HG03575 (cell line): Measurements from ENCODE around the gene HMBS.
"Not testable (repeated sequence)": the region's sequence is repeated elsewhere in the genome, so short reads cannot be mapped to it uniquely, and the experiment has no call there.

Experiments used
- ATAC-seq: cut with Tn5 transposase; IDR thresholded peaks from one replicate; pipeline ENCODE4 v1.9.1; 2021; ENCODE audit not compliant: unreplicated experiment, insufficient number of reproducible peaks, low FRiP score; ENCODE audit errors: extremely low read depth

The HMBS gene

DNA sequence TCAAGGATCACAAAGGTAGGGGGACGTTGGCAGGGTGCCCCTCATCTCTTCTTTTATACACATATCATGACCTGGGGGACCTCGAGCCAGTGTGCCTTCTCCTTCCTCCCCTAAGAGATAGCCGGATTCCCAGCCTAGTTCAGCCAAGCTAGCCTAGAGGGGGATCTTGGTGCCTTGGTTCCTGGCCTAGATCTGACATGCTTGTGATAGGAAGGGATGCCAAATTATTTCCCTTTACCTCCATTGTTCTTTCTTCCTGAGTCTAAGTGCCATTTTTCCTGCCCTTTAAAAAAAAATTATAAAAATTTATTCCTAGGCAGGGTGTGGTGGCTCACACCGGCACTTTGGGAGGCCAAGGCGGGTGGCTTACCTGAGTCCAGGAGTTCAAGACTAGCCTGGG, 29.7 kb downstream of the HMBS start:
- no peak for ATAC-seq

DNA sequence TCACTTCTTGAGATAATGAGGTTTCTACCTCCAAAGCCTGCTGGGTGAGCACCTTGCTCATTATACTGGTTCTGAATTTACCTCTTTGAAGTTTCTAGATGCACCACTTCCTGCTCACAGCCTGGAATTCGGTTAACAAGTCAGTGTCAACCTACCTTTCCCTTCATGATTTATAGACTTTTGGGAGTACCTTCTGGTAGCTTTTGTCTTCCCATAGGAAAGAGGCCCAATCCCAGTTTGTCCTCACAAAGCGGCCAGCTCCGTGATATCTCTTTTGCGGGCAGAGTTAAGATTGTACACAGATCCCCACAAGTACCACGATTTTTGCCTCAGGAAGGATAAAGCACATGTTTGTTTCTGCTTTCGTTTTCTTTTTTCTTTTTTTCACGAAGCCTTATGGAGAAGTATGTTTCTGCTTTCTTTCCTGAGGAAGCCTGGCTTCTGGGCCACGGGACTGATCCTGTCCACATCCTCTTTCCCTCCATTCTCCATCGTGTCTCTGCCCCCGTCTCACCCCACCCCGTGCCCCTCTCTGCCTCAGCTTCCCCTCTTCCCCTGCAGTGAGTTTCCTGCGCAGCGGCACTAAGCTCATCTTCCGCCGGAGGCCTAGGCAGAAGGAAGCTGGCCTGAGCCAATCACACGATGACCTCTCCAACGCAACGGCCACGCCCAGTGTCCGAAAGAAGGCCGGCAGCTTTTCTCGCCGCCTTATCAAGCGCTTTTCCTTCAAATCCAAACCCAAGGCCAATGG, 31.0 kb downstream of the HMBS start:
- no peak for ATAC-seq

DNA sequence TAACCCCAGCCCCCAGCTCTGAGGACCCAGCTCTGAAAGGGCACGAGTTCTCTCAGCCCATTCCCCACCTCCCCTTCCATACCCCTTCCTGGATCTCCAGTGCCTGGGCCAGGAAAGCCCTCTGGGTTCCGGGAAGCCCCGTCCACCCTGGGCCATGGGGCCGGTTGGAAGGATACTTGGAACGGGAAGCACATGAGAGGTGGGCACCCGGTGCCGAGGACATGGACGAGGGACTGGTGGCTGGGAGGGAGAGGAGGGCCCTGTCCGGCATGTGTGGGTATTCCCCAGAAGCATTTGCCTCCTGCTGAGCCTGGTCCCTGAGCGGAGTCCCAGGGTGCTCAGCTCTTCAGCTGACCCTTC, 31.5 kb downstream of the HMBS start:
- ATAC-seq, result no peak

DNA sequence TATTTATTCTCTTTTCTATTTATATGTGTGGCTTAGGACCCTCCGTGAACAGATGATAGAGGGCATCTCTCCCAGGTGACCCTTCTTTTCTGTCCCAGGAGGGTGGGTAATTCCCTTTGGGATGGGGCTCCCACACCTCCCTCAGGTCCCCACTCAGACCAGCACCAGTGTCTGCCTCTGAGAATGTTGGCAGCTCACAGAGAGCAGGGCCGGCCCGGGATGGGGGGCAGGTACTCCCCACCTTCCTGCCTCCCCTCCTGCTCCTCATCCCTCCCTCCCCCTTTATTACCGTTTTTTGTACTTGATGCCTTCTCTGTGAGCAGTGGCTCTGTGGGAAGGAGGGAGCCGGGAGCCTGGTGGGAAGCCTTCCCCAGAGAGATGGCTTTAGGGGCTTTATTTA, 31.9 kb downstream of the HMBS start:
- ATAC-seq, result no peak

DNA sequence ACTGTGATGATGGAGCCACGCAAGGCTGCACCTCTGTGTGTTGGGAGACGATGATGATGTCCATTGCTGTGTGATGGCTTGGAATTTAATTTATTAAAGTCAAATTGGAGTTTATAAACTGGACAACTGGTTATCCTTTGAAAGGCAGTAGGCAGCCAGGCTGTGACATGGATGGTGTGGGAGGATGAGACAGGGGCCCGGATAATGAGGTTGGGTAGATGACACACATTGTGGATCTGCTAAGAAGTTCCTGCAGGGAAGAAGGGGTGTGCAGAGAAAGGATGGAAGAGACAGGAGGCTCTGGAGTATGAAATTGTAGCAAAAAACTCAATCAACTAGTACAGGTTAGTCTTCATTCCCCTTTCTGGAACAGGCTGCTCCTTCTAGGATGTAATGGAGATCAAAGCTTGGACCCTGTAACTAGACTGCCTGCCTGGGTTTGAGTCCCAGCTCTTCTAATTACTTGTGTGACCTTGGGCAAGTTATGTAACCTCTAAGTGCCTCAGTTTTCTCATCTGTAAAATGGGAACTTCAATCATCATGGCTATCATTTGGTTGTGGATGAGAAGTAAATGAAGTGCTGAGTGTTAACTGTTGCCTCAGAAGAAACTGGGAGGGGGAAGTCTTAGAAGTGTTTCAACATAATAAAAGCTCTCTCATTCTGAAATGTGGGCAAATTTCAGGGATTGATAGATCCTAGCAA, 32.5 kb downstream of the HMBS start:
- ATAC-seq, result no peak

DNA sequence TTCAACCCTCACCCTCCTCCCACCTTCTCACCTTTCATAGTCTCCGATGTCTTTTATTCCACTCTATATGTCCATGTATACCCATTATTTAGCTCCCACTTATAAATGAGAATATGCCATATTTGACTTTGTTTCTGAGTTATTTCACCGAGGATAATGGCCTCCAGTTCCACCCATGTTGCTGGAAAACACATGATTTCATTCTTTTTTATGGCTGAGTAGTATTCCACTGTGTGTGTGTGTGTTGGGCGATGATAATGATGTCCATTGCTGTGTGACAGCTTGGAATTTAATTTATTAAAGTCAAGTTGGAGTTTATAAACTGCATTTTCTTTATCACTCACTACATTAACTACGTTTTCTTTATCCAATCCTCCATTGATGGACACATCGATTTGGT, 33.5 kb downstream of the HMBS start:
- ATAC-seq, result no peak

DNA sequence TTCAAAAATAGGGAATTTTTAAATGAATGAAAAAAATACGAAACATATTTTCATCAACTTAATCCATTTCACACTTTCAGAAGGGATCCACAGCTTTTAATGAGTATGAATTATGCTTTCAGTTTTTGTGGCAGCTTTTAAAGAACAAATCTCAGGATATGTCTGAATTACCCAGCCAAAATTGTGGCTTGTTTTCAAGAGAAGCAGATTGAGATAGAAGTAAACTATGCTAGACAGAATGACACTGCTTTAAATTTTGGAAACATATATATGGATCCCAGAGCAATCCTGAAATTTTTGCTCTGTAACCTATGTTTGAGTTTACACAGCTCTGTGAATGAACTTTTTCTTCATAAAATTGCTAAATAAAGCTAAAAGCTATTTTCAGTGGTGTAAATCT, 34.3 kb downstream of the HMBS start:
- no peak for ATAC-seq

DNA sequence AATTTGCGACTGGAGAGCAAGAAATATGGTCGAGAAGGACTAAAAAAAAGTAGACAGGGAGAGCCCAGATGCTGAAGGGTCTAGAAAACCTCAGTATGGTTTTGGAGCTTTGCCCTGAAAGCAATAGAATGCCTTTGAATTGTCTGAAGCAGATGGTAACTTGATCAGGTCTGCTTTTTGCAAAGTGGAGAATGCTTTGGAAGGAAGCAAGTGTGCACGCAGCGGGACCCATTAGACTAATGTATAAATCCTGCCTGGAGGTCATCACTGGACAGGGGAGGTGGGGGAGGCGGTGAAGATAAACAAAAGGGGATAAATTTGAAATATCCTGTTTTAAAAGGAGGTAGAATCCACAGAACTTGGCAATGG, 35.9 kb downstream of the HMBS start:
- ATAC-seq, result no peak

DNA sequence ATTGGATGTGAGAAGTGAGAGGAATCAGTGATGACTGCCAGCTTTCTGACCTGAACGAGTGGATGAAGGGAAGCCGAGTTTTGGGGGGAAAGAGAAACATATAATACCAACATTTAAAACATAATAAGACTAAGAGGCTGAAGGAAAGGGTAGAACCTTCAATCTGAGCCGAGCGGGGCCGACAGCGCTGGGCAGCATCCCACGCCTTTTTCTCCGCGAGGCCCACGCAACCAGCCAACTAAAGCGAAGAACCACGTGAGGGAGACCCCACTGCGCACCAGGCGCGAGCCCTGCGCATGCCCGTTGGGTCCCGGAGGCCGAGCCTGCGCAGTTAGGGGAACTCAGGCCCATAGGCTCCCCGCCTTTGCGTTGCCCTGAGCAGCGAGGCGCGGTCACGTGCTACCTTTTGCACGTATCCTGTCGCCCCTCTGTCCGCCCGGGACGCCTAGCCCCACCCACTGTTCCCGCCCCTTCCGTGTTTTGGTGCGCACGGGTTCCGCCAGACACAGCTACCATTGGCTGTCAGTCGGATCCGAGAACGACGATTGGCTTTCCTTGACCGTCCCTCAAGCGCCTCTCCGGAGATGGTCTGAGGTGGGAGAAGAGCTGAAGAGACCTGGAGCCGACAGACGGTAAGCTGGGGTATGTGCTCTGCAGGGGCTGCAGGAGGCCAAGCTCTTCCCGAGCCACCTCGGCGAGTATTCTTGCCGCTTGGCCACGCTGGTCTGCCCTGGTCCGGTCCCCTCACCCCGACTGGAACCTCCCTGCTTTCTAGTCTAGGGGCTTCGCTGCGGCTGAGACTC, 36.5 kb downstream of the HMBS start, which contains the start of gene HINFP:
TSS of gene HINFP (plus strand) at position 573 of the 803 bp plus-strand sequence. CDS start 5,365 bp downstream, outside the sequence.
- ATAC-seq, result peak; percentile 75

DNA sequence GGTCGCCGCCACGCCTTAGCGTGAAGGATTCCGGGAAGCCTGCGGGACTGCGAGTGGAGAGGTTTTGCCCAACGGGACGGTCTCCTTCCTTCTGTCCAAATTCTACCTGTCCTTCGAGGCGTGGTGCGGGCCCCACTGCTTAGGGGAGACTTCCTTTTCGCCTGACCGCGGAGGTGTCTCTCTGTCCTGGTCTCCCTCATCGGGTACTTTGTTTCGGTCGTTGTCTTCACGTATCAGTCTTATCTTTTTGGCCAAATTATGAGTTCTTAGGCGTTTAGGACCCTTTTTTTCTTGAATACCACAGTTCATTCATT, 37.1 kb downstream of the HMBS start:
- no peak for ATAC-seq

DNA sequence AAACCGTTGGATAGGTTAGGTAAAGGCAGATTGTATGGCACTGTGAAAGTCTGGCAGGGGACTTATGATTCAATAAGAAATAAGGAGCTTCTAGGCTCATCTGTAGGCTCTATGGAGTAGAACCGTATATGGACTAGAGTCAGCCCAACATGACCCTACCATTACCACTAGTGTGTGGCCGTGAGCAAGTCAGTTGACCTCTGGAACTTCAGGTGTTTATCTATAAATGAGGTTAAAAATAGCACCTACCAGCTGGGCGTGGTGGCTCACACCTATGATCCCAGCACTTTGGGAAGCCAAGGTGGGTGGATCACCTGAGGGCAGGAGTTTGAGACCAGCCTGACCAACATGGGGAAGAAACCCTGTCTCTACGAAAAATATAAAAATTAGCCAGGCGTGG, 41.1 kb downstream of the HMBS start:
- no peak for ATAC-seq

DNA sequence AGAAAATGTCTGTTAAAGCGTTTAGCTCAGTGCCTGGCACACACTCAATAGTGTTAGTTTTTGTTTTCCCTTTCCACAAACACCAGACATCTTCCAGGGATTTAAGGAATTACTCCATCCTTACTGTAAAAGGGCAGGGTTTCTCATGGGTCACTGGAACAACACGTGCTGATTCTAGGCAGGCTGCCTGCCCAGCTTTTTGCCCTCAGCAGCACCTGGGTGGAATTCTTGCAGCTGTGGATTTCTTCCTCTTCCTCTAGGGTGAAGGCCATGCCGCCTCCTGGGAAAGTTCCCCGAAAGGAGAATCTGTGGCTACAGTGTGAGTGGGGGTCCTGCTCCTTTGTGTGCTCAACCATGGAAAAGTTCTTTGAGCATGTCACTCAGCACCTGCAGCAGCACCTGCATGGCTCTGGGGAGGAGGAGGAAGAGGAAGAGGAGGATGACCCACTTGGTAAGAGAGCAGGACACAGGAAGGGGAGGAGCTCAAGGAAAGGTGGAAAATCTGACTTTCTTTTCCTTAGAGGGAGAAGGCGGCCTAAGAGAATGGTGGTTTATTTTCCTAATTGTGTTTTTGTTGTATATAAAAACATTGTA, 42.1 kb downstream of the HMBS start:
- no peak for ATAC-seq

DNA sequence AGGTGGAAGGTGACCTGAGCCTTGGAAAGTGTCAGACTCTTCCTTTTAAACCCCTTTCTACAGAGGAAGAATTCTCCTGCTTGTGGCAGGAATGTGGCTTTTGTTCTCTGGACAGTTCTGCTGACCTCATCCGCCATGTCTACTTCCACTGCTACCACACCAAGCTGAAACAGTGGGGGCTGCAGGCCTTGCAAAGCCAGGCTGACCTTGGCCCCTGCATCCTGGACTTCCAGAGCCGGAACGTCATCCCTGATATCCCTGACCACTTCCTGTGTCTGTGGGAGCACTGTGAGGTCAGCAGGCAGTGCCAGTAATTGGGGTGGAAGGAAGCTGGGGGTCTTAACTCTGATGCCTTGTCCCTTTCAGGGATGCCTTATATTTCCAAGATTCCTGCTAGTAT, 46.0 kb downstream of the HMBS start:
- no peak for ATAC-seq

DNA sequence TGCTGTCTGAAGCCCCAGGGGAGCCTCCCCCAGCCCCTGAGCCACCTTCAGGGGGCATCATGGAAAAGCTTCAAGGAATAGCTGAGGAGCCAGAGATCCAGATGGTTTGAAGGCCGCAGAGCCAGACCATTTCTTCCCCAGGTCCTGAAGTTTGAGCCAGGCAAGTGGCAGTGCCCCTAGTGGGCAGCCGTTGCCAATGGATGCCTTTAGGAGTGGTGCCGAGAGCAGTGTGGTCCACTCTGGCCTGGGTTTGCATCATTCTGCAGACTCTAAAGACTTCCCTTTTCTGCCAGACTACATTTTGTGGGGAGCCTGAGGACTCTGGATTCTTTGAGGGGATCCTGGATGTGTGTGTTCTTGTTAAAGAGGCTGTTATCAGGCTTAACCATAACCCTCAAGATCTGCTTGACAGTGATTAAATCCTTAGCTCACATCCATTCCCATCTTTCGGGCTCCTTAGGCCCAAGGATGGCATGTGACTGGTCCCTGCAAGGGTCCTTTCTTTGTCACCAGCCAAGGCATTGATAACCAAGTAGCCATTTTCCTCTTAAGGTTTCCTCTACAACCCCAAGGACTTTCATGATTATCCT, 49.8 kb downstream of the HMBS start:
- ATAC-seq, result no peak

DNA sequence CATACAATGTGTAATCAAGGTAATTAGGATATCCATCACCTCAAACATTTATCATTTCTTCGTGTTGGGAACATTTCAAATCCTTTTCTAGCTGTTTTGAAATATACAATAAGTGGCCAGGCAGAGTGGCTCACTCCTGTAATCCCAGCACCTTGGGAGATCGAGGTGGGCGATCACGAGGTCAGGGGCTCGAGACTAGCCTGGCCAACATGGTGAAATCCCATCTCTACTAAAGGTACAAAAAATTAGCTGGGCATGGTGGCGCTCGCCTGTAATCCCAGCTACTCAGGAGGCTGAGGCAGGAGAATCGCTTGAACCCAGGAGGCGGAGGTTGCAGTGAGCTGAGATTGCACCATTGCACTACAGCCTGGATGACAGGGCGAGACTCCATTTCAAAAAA, 54.6 kb downstream of the HMBS start:
- not testable (repeated sequence) for ATAC-seq
